Measurements from ENCODE around the gene CCDC136. TPM values are rescaled to one million over a fixed set of nuclear protein-coding genes. Genes with fewer than 3 reads are reported as not detected.

CCDC136 gene
- total and polyA plus RNA-seq, 2 donors (not counting 1 experiment from before 2014, with no cell fraction given) = 8.3 to 12.1 TPM

- H3K27me3 ChIP-seq (ENCODE audit: control insufficient read depth, insufficient read depth, low read length) = no peaks in the 10 kb centered on the region
- no peak overlapping the region for H3K4me2 ChIP-seq (ENCODE audit: extremely low read depth, insufficient read depth, low read length)
- peaks cover 4% of the 10 kb centered on the region for H3K4me1 ChIP-seq (ENCODE audit: control insufficient read depth, extremely low read depth, insufficient read depth, low read length)
- no peak overlapping the region for H2AFZ ChIP-seq (ENCODE audit: low read length)
- H3K27ac ChIP-seq (ENCODE audit: insufficient read depth, low read length) = no peak overlapping the region
- H3K4me3 ChIP-seq (replicated peaks in 1 of 4; ENCODE audit: control extremely low read depth in 1 of 4, insufficient read depth in 1 of 4, low read depth in 3 of 4, low read length in 4 of 4) = no peak overlapping the region
- no peaks in the 10 kb centered on the region for H3K9me3 ChIP-seq (ENCODE audit: control insufficient read depth, insufficient read depth, low read depth, low read length)
- no peak overlapping the region for H3K9ac ChIP-seq (ENCODE audit: insufficient read depth, low read length)
- no peaks in the 10 kb centered on the region for H3K79me2 ChIP-seq (ENCODE audit: control insufficient read depth, insufficient read depth, low read length)
- peaks cover 64% of the 10 kb centered on the region for H3K36me3 ChIP-seq (ENCODE audit: control insufficient read depth, insufficient read depth, low read length)
- TF ChIP-seq EZH2 (IDR thresholded peaks at IDR 0.05; ENCODE audit: low read length, missing control alignments) (no peak), CTCF (conservative IDR thresholded peaks at IDR 0.05 in 1 of 2, IDR thresholded peaks at IDR 0.05 in 1 of 2; ENCODE audit: low read depth in 1 of 2, low read length in 2 of 2) (no peak)
- DNase-seq (ENCODE audit: low read depth in 2 of 2) = no peak
- H4K20me1 ChIP-seq (ENCODE audit: control insufficient read depth, extremely low read depth, insufficient read depth, low read length) = peaks cover 2% of the 10 kb centered on the region
Measured at GRCh38 chr7:128855559-128855958, 63.8 kb downstream of the CCDC136 start.

DNA sequence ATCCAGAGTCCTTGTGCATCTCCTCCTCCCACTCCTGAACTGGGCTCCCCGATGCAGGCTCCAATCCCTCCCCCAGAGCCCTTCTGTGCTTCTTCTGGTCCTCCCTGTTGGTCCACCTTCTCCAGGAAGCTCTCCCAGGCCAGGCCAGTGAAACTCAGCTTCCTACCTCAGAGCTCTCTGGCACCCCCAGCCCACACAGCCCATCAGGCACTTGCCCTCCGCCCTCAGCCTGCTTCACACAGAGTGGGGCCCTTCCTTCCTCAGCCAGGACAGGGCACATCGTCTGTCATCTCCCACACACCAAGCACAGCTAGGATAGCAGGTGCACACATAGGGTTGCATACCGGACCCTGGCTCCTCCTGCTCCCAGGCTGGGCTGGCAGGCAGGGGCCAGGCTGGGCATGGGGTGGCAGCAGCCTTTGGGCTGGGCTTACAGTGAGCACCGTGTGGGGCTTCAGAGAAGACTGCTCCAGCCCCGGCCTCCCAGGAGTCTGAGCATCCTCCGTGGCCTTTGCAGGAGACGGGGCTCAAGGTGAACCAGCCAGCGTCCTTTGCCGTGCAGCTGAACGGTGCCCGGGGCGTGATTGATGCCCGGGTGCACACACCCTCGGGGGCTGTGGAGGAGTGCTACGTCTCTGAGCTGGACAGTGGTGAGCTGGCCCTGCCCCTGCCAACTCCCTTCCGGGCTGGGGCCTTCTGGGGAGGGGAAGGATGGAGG, 64.4 kb downstream of the CCDC136 start:
- no peaks in the 10 kb centered on the region for H3K9me3 ChIP-seq (ENCODE audit: control insufficient read depth, insufficient read depth, low read depth, low read length)
- H3K36me3 ChIP-seq (ENCODE audit: control insufficient read depth, insufficient read depth, low read length) = peaks cover 58% of the 10 kb centered on the region
- no peak for TF ChIP-seq EZH2 (IDR thresholded peaks at IDR 0.05; ENCODE audit: low read length, missing control alignments)
- no peak for TF ChIP-seq CTCF (conservative IDR thresholded peaks at IDR 0.05 in 1 of 2, IDR thresholded peaks at IDR 0.05 in 1 of 2; ENCODE audit: low read depth in 1 of 2, low read length in 2 of 2)

GRCh38 chr7:128858380-128859231, 66.8 kb downstream of the CCDC136 start:
- Histone ChIP-seq H2AFZ (ENCODE audit: low read length) (no peak overlapping the region), H3K9me3 (ENCODE audit: control insufficient read depth, insufficient read depth, low read depth, low read length) (no peaks in the 10 kb centered on the region), H3K36me3 (ENCODE audit: control insufficient read depth, insufficient read depth, low read length) (peaks cover 38% of the 10 kb centered on the region), H3K27me3 (ENCODE audit: control insufficient read depth, insufficient read depth, low read length) (no peaks in the 10 kb centered on the region), H3K9ac (ENCODE audit: insufficient read depth, low read length) (no peak overlapping the region), H3K4me2 (ENCODE audit: extremely low read depth, insufficient read depth, low read length) (no peak overlapping the region), H3K79me2 (ENCODE audit: control insufficient read depth, insufficient read depth, low read length) (peaks cover 8% of the 10 kb centered on the region), H4K20me1 (ENCODE audit: control insufficient read depth, extremely low read depth, insufficient read depth, low read length) (no peaks in the 10 kb centered on the region), H3K4me3 (replicated peaks in 1 of 4; ENCODE audit: control extremely low read depth in 1 of 4, insufficient read depth in 1 of 4, low read depth in 3 of 4, low read length in 4 of 4) (no peak overlapping the region), H3K27ac (ENCODE audit: insufficient read depth, low read length) (no peak overlapping the region), H3K4me1 (ENCODE audit: control insufficient read depth, extremely low read depth, insufficient read depth, low read length) (peaks cover 8% of the 10 kb centered on the region)
- DNase-seq (ENCODE audit: low read depth in 2 of 2) = no peak
- no peak for TF ChIP-seq EZH2 (IDR thresholded peaks at IDR 0.05; ENCODE audit: low read length, missing control alignments)
- no peak for TF ChIP-seq CTCF (conservative IDR thresholded peaks at IDR 0.05 in 1 of 2, IDR thresholded peaks at IDR 0.05 in 1 of 2; ENCODE audit: low read depth in 1 of 2, low read length in 2 of 2)

More for the DNA sequence above, 64.4 kb downstream of the CCDC136 start:
- Histone ChIP-seq H3K27me3 (ENCODE audit: control insufficient read depth, insufficient read depth, low read length) (no peaks in the 10 kb centered on the region), H3K79me2 (ENCODE audit: control insufficient read depth, insufficient read depth, low read length) (no peaks in the 10 kb centered on the region), H2AFZ (ENCODE audit: low read length) (no peak overlapping the region), H3K4me2 (ENCODE audit: extremely low read depth, insufficient read depth, low read length) (no peak overlapping the region), H3K27ac (ENCODE audit: insufficient read depth, low read length) (no peak overlapping the region), H3K4me1 (ENCODE audit: control insufficient read depth, extremely low read depth, insufficient read depth, low read length) (peaks cover 4% of the 10 kb centered on the region), H3K4me3 (replicated peaks in 1 of 4; ENCODE audit: control extremely low read depth in 1 of 4, insufficient read depth in 1 of 4, low read depth in 3 of 4, low read length in 4 of 4) (no peak overlapping the region), H4K20me1 (ENCODE audit: control insufficient read depth, extremely low read depth, insufficient read depth, low read length) (no peaks in the 10 kb centered on the region), H3K9ac (ENCODE audit: insufficient read depth, low read length) (no peak overlapping the region)
- no peak for DNase-seq (ENCODE audit: low read depth in 2 of 2)
